Mesenchymal stem cell (in vitro differentiated cells and primary cell): ENCODE results near the gene TMEM88.
A peak's percentile ranks its signal among the peaks of the same experiment; 100 is the strongest.

ENCODE experiments used
- DNase-seq: peaks from one replicate; pipeline ENCODE4 v3.0.0-alpha.2; 2013
- H2AFZ ChIP-seq: one replicate; pipeline ENCODE4 v1.6.1; 2013; ENCODE audit warnings: low read depth, mild to moderate bottlenecking, control low read depth, inconsistent platforms, low read length, moderate library complexity
- H2AK5ac ChIP-seq: 2 replicates; pipeline ENCODE4 v1.6.1; 2013; ENCODE audit warnings: low read length, moderate library complexity, mild to moderate bottlenecking, inconsistent platforms; ENCODE audit not compliant: severe bottlenecking
- H2BK120ac ChIP-seq: one replicate; pipeline ENCODE4 v1.6.1; 2013; ENCODE audit warnings: low read depth, mild to moderate bottlenecking, inconsistent platforms, low read length, moderate library complexity
- H2BK12ac ChIP-seq, 2 experiments: one replicate each; pipeline ENCODE4 v1.6.1; 2013; ENCODE audit warnings: inconsistent platforms in 2 of 2, low read length in 2 of 2, mild to moderate bottlenecking in 2 of 2, moderate library complexity in 2 of 2, control low read depth in 1 of 2
- H2BK15ac ChIP-seq: one replicate; pipeline ENCODE4 v1.6.1; 2013; ENCODE audit warnings: mild to moderate bottlenecking, low read depth, inconsistent platforms; ENCODE audit not compliant: poor library complexity, severe bottlenecking
- H2BK5ac ChIP-seq: 2 replicates; pipeline ENCODE4 v1.6.1; 2013; ENCODE audit warnings: low read depth, mild to moderate bottlenecking, low read length, control low read depth, inconsistent platforms; ENCODE audit not compliant: poor library complexity, severe bottlenecking
- H3K14ac ChIP-seq, 2 experiments: one replicate each; pipeline ENCODE4 v1.6.1; 2013; ENCODE audit warnings: inconsistent platforms in 2 of 2, low read length in 2 of 2, control low read depth in 1 of 2, mild to moderate bottlenecking in 1 of 2, moderate library complexity in 1 of 2
- H3K18ac ChIP-seq, 2 experiments: one replicate each; pipeline ENCODE4 v1.6.1; 2013; ENCODE audit warnings: inconsistent platforms in 2 of 2, low read length in 2 of 2, control low read depth in 1 of 2, low read depth in 1 of 2, mild to moderate bottlenecking in 1 of 2
- H3K23ac ChIP-seq, 2 experiments: one replicate each; pipeline ENCODE4 v1.6.1; 2013; ENCODE audit warnings: inconsistent platforms in 2 of 2, low read length in 2 of 2, mild to moderate bottlenecking in 2 of 2, moderate library complexity in 2 of 2, control low read depth in 1 of 2
- H3K27ac ChIP-seq: 2 replicates; pipeline ENCODE4 v1.5.1; 2013; ENCODE audit warnings: mild to moderate bottlenecking, moderate library complexity, low read length, control low read depth, inconsistent platforms; ENCODE audit not compliant: poor library complexity, severe bottlenecking
- H3K27me3 ChIP-seq, 2 experiments: 2 replicates each; pipeline versions ENCODE4 v1.6.1 to v1.7.0; 2013; ENCODE audit warnings: low read length in 2 of 2, mild to moderate bottlenecking in 2 of 2, moderate library complexity in 2 of 2, control low read depth in 1 of 2, inconsistent platforms in 1 of 2; ENCODE audit not compliant: control insufficient read depth in 1 of 2, insufficient read depth in 1 of 2
- H3K36me3 ChIP-seq, 2 experiments: 2 replicates each; pipeline versions ENCODE4 v1.6.1 to v1.7.0; 2013; ENCODE audit warnings: low read length in 2 of 2, control low read depth in 1 of 2, inconsistent platforms in 1 of 2, low read depth in 1 of 2, mild to moderate bottlenecking in 1 of 2; ENCODE audit not compliant: insufficient read depth in 2 of 2, control insufficient read depth in 1 of 2
- H3K4ac ChIP-seq, 2 experiments: one replicate each; pipeline ENCODE4 v1.6.1; 2013; ENCODE audit warnings: inconsistent platforms in 2 of 2, low read length in 2 of 2, mild to moderate bottlenecking in 2 of 2, moderate library complexity in 2 of 2, control low read depth in 1 of 2, low read depth in 1 of 2
- H3K4me1 ChIP-seq: 2 replicates; pipeline ENCODE4 v1.6.1; 2013; ENCODE audit warnings: low read depth, low read length, control low read depth; ENCODE audit not compliant: control insufficient read depth, insufficient read depth
- H3K4me2 ChIP-seq: 2 replicates; pipeline ENCODE4 v1.6.1; 2013; ENCODE audit warnings: low read length, mild to moderate bottlenecking, inconsistent platforms; ENCODE audit not compliant: poor library complexity, severe bottlenecking
- H3K4me3 ChIP-seq, 2 experiments: 2 replicates each; pipeline versions ENCODE4 v1.5.1 to v1.7.0; 2013; ENCODE audit warnings: low read length in 2 of 2, mild to moderate bottlenecking in 2 of 2, control low read depth in 1 of 2, low read depth in 1 of 2; ENCODE audit not compliant: insufficient read depth in 1 of 2
- H3K79me1 ChIP-seq: replicated peaks from 2 replicates; pipeline ENCODE4 v1.6.1; 2013; ENCODE audit warnings: mild to moderate bottlenecking, control low read depth, low read length, inconsistent platforms; ENCODE audit not compliant: poor library complexity, severe bottlenecking
- H3K9ac ChIP-seq: 2 replicates; pipeline ENCODE4 v1.7.0; 2013; ENCODE audit warnings: mild to moderate bottlenecking, low read length, moderate library complexity
- H3K9me3 ChIP-seq: 2 replicates; pipeline ENCODE4 v1.7.0; 2013; ENCODE audit warnings: mild to moderate bottlenecking, low read length; ENCODE audit not compliant: control insufficient read depth
- H4K8ac ChIP-seq: one replicate; pipeline ENCODE4 v1.6.1; 2013; ENCODE audit warnings: inconsistent platforms, mild to moderate bottlenecking, low read length, moderate library complexity
- H4K91ac ChIP-seq: one replicate; pipeline ENCODE4 v1.6.1; 2013; ENCODE audit warnings: mild to moderate bottlenecking, low read length, inconsistent platforms
- WGBS: methylation state at CpG from one replicate; pipeline ENCODE4 v1.1.7; 2013; ENCODE audit warnings: mixed read lengths; 5-methylcytosine and 5-hydroxymethylcytosine counted together

TMEM88 gene

DNA sequence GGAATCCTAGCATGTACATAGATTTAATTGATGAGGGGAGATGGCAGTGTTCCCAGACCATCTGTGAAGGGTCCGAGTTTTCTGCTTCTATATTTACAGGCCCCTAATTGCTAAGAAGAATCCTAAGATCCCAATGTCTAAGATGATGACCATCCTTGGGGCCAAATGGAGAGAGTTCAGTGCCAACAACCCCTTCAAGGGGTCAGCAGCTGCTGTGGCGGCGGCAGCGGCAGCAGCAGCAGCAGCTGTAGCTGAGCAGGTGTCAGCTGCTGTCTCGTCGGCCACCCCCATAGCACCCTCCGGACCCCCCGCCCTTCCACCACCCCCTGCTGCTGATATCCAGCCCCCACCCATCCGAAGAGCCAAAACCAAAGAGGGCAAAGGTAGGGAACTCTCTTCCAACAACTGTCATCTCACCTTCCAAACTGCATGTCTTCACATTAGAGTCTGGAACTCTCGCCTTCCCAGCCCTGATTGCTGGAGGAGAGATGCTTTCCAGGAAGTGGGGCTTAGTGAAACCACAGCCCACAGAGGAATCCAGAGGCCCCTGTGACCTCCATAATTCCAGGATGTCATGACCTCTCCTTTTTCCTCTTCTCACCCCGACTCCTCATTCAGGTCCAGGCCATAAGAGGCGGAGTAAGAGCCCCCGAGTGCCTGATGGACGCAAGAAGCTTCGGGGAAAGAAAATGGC lies 38.5 kb downstream of the TMEM88 start:
- Histone ChIP-seq H3K18ac (no peak overlapping the region), H2BK5ac (no peak overlapping the region), H3K36me3 (peaks cover 63 to 68% of the 10 kb centered on the region in 2 experiments), H3K23ac (no peak overlapping the region), H2AFZ (no peak overlapping the region), H3K4me1 (peaks cover 11% of the 10 kb centered on the region), H4K8ac (no peak overlapping the region), H3K4me2 (no peak overlapping the region), H3K14ac (no peak overlapping the region), H3K4ac (no peak overlapping the region), H3K9ac (no peak overlapping the region), H3K79me1 (peaks cover 50% of the 10 kb centered on the region), H4K91ac (no peak overlapping the region), H3K9me3 (no peaks in the 10 kb centered on the region), H3K4me3 (no peak overlapping the region), H2BK120ac (no peak overlapping the region), H2AK5ac (no peak overlapping the region), H3K27me3 (no peaks in the 10 kb centered on the region), H2BK12ac (no peak overlapping the region), H2BK15ac (no peak overlapping the region), H3K27ac (no peak overlapping the region)
- 95% methylated on average over 11 of the region's 15 CpGs for WGBS
- no peak for DNase-seq

DNA sequence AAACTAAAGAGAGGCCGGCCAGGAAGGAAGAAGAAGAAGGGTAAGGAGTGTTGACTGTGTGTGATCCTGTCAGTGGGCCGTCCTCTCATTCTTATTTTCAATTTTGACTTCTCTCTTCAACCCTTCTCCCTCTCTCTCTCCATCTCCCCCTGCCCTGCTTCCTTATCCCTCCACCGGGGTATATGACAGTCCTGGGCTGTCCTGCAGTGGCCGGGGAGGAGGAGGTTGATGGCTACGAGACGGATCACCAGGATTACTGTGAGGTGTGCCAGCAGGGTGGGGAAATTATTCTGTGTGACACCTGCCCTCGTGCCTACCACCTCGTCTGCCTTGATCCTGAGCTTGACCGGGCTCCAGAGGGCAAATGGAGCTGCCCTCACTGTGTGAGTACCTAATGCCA lies 39.4 kb downstream of the TMEM88 start:
- H3K18ac ChIP-seq = no peak overlapping the region
- H3K4me1 ChIP-seq = peaks cover 4% of the 10 kb centered on the region
- no peak overlapping the region for H3K27ac ChIP-seq
- no peaks in the 10 kb centered on the region for H3K27me3 ChIP-seq
- no peak overlapping the region for H2BK15ac ChIP-seq
- no peaks in the 10 kb centered on the region for H3K9me3 ChIP-seq
- no peak overlapping the region for H3K14ac ChIP-seq
- peaks cover 72 to 77% of the 10 kb centered on the region in 2 experiments for H3K36me3 ChIP-seq
- no peak overlapping the region for H4K91ac ChIP-seq
- no peak overlapping the region for H3K4ac ChIP-seq
- H2AK5ac ChIP-seq = no peak overlapping the region
- peak overlapping the region; percentile 5 for H3K9ac ChIP-seq
- no peak overlapping the region for H2BK5ac ChIP-seq
- DNase-seq = no peak
- H3K4me2 ChIP-seq = no peak overlapping the region
- no peak overlapping the region for H3K23ac ChIP-seq
- H3K4me3 ChIP-seq = no peak overlapping the region
- H2BK120ac ChIP-seq = no peak overlapping the region
- WGBS = 99% methylated on average over 7 of the region's 9 CpGs
- H4K8ac ChIP-seq = no peak overlapping the region
- H2AFZ ChIP-seq = no peak overlapping the region
- H2BK12ac ChIP-seq = no peak overlapping the region
- H3K79me1 ChIP-seq = peaks cover 58% of the 10 kb centered on the region

DNA sequence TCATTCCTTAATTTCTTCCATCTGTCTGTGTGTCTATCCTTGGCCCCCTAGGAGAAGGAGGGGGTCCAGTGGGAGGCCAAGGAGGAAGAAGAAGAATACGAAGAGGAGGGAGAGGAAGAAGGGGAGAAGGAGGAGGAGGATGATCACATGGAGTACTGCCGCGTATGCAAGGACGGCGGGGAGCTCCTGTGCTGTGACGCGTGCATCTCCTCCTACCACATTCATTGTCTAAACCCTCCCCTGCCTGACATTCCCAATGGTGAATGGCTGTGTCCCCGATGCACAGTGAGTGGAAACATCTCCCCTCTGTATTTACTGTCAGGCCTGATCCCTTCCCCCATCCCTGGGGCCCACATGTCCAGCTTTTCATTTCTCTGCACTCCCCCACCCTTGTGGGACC lies 40.0 kb downstream of the TMEM88 start:
- WGBS = 95% methylated on average over 8 of the region's 8 CpGs

DNA sequence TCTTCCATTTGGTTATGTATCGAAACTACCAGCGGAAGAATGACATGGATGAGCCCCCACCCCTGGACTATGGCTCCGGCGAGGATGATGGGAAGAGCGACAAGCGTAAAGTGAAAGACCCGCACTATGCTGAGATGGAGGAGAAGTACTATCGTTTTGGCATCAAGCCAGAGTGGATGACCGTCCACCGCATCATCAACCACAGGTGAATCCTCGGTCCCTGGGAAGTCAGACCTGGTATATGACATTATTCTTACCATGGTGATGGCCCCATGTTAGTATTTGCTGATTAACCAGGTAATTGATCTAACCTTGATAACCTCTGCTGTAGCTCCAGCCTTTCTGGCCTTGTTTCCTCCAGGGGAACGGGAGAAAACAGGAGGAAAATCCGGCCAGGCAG lies 42.2 kb downstream of the TMEM88 start:
- Histone ChIP-seq H3K4me1 (no peaks in the 10 kb centered on the region), H3K27ac (no peak overlapping the region), H3K79me1 (peaks cover 56% of the 10 kb centered on the region), H3K18ac (no peak overlapping the region), H3K4ac (no peak overlapping the region), H2BK5ac (no peak overlapping the region), H3K4me3 (no peak overlapping the region), H2AFZ (no peak overlapping the region), H2BK120ac (no peak overlapping the region), H3K9me3 (no peaks in the 10 kb centered on the region), H3K9ac (peak overlapping the region; percentile 54), H2BK12ac (no peak overlapping the region), H3K36me3 (peaks cover 78 to 86% of the 10 kb centered on the region in 2 experiments), H3K14ac (no peak overlapping the region), H3K23ac (no peak overlapping the region), H4K8ac (no peak overlapping the region), H4K91ac (no peak overlapping the region), H3K4me2 (no peak overlapping the region), H3K27me3 (no peaks in the 10 kb centered on the region), H2BK15ac (no peak overlapping the region), H2AK5ac (no peak overlapping the region)
- 93% methylated on average over 13 of the region's 13 CpGs for WGBS
- DNase-seq = no peak

More for the DNA sequence above, 40.0 kb downstream of the TMEM88 start:
- H3K4me2 ChIP-seq = no peak overlapping the region
- H3K4me3 ChIP-seq = no peak overlapping the region
- no peak overlapping the region for H3K4ac ChIP-seq
- no peak overlapping the region for H2BK15ac ChIP-seq
- no peak overlapping the region for H2BK5ac ChIP-seq
- H2AK5ac ChIP-seq = no peak overlapping the region
- H2BK12ac ChIP-seq = no peak overlapping the region
- H3K4me1 ChIP-seq = no peaks in the 10 kb centered on the region
- no peak overlapping the region for H3K18ac ChIP-seq
- no peak overlapping the region for H3K14ac ChIP-seq
- peak overlapping the region; percentile 5 for H3K9ac ChIP-seq
- no peaks in the 10 kb centered on the region for H3K9me3 ChIP-seq
- DNase-seq = no peak
- H2AFZ ChIP-seq = no peak overlapping the region
- no peak overlapping the region for H3K27ac ChIP-seq
- no peaks in the 10 kb centered on the region for H3K27me3 ChIP-seq
- no peak overlapping the region for H2BK120ac ChIP-seq
- H3K79me1 ChIP-seq = peaks cover 60% of the 10 kb centered on the region
- H3K23ac ChIP-seq = no peak overlapping the region
- no peak overlapping the region for H4K91ac ChIP-seq
- H4K8ac ChIP-seq = no peak overlapping the region
- H3K36me3 ChIP-seq = peaks cover 78 to 84% of the 10 kb centered on the region in 2 experiments
